ENCODE data around the gene CCDC88B. TPM values are rescaled to one million over a fixed set of nuclear protein-coding genes. Genes with fewer than 3 reads are reported as not detected.

Gene CCDC88B
- total and polyA plus RNA-seq, 9 of the 15 experiments (the other 6 are each of a cell fraction or from before 2014, with no cell fraction given), result 0.13 to 18.1 (median 7.9) TPM

- 0 out of 4 replicates have a peak, but pooled peaks of 1 of the 2 experiments have one; percentile 37 for TF ChIP-seq ZNF318 (IDR thresholded peaks at IDR 0.05; ENCODE audit: borderline replicate concordance in 1 of 2, low read depth in 1 of 2)
- 0 out of 2 replicates have a peak, but pooled peaks have one; percentile 59 for TF ChIP-seq ELF2 (CRISPR knock-in tag; IDR thresholded peaks at IDR 0.05)
- TF ChIP-seq NFE2 (IDR thresholded peaks at IDR 0.05; ENCODE audit: low read depth), result no peak
- no peak for TF ChIP-seq CHD2 (IDR thresholded peaks at IDR 0.05; ENCODE audit: low read depth, low read length)
- 0 out of 4 replicates have a peak, but pooled peaks of 1 of the 2 experiments have one; percentile 37 for TF ChIP-seq SIN3A (IDR thresholded peaks at IDR 0.05; ENCODE audit: borderline replicate concordance in 2 of 2, control insufficient read depth in 1 of 2, low read depth in 2 of 2, low read length in 2 of 2)
- TF ChIP-seq TBP (optimal IDR thresholded peaks at IDR 0.05; ENCODE audit: low read depth, low read length), result peak; percentile 36
- peak in 1 of 2 experiments; percentile 63; a peak in 3 of 4 replicates for TF ChIP-seq MLLT1 (IDR thresholded peaks at IDR 0.05)
- peak in 1 of 3 experiments; percentile 51; a peak in 1 of 6 replicates for TF ChIP-seq ZBTB11 (CRISPR knock-in tag; IDR thresholded peaks at IDR 0.05)
- TF ChIP-seq NCOA1 (IDR thresholded peaks at IDR 0.05; ENCODE audit: low read depth), result peak; percentile 31; the same call in 1 of the 2 replicates
- 0 out of 2 replicates have a peak, but pooled peaks have one; percentile 16 for TF ChIP-seq MAFK (IDR thresholded peaks at IDR 0.05; ENCODE audit: low read length)
- TF ChIP-seq ZKSCAN8 (CRISPR knock-in tag; IDR thresholded peaks at IDR 0.05), result no peak
Measured at GRCh38 chr11:64304316-64305072, 35.5 kb upstream of the CCDC88B start (continued).
